HG03175 (cell line): ENCODE measurements around the gene TES.
"Not testable (repeated sequence)": the region's sequence is repeated elsewhere in the genome, so short reads cannot be mapped to it uniquely, and the experiment has no call there.

ENCODE experiments used
- ATAC-seq: cut with Tn5 transposase; IDR thresholded peaks from one replicate; pipeline ENCODE4 v1.9.1; 2021; ENCODE audit warnings: mild to moderate bottlenecking, moderate library complexity; ENCODE audit not compliant: unreplicated experiment

The TES gene

DNA sequence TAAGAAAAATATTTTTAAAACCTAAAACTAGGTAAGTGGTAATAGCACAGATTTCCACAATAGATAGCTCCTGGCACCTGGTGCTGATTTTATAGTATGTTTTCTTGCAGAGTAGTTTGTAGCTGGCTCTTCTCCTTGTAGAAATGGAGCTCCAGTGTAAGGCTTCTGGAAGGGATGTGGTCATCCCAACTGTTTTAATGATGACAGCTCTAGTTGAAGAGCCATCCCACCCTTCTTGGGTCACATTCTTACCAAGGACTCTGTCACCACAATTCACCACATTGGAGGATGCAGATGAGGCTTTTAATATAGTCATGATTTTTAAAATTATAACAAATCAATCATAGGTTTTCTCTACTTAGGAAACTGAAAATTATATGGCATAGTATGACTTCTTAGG lies 31.0 kb downstream of the TES start:
- ATAC-seq, result no peak

DNA sequence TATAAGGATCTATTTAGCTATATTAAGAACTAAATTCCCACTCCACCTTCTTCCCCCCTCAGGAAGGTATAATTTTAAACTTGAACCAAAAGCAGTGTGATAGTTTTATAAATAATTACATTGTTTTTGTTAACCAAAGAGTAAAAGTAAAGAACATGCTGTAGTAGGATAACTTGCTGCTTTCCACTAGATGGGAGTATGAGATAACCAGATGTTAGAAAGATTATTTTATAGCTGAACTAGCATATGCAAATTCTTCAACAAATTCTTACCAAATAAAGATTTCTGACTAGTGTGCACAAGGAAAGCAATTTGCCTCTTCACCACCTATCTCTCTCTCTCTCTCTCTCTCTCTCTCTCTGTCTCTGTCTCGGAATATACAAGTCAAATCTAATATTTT lies 31.8 kb downstream of the TES start:
- no peak for ATAC-seq

DNA sequence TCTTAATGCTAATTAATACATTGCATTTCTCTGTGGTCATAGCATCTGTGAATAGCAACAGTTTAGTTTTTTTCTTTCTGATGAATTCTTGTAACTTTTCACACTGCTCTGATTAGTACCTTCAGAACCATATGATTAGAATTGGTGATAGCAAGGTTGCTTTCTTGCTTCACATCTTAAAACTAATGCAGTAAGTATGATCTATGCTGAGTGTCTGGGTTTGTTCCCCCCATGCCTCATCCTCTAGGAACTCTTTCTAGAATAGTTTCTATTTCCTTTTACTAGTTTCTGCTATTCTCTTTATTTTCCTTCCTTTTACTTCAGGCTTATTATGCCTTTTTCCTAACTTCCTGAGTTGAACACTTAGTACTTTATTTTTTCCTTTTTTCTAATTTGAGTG lies 32.4 kb downstream of the TES start:
- no peak for ATAC-seq

DNA sequence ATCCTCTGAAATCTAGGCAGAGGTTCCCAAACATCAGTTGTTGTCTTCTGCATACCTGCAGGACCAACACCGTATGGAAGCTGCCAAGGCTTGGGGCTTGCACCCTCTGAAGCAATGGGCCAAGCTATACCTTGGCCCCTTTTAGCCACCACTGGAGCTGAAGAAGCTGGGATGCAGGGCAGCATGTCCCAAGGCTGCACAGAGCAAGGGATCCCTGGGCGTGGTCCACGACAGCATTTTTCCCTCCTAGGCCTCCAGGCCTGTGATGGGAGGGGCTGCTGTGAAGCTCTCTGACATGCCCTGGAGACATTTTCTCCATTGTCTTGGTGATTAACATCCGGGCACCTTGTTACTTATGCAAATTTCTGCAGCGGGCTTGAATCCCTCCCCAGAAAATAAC lies 34.5 kb downstream of the TES start:
- not testable (repeated sequence) for ATAC-seq

DNA sequence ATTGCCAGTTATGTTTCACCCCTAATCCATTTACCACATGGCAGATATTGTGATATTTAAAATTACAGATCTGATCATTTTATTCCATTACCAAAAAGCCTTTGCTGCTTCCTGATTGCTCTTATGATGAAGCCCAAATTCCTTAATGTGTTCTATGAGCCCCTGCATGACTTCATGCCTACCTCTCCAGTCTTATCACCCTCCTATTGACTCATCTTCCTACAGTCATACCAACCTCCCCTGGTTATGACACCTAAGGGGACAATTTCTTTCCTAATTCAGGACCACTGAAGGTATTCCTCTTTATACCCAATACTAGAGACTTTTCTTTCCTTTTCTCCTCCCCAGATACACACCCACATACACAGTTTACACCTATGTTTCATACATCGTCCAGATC lies 36.0 kb downstream of the TES start:
- no peak for ATAC-seq

DNA sequence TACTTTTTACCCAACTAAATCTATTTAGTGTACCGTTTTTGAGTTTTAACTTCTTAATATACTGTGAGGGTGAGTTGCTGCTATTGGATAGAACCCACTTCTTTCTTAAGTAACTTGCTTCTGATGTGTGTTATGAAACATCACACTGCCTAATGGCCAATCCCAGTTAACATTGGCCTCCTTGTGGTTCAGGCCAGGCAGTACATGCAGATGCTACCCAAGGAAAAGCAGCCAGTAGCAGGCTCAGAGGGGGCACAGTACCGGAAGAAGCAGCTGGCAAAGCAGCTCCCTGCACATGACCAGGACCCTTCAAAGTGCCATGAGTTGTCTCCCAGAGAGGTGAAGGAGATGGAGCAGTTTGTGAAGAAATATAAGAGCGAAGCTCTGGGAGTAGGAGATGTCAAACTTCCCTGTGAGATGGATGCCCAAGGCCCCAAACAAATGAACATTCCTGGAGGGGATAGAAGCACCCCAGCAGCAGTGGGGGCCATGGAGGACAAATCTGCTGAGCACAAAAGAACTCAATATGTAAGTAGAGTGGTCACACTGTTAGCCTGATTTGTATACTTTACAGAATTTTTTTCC lies 39.7 kb downstream of the TES start:
- peak; percentile 75 for ATAC-seq

DNA sequence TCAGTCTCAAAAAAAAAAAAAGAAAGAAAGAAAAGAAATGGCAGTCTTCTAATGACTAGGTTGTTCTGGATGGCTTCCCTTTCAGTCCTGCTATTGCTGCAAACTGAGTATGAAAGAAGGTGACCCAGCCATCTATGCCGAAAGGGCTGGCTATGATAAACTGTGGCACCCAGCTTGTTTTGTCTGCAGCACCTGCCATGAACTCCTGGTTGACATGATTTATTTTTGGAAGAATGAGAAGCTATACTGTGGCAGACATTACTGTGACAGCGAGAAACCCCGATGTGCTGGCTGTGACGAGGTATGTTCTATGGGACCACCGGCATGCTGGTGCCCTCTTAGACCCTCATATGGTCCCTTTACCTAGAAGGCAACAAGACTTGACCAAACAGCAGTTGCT lies 41.3 kb downstream of the TES start:
- ATAC-seq, result no peak

DNA sequence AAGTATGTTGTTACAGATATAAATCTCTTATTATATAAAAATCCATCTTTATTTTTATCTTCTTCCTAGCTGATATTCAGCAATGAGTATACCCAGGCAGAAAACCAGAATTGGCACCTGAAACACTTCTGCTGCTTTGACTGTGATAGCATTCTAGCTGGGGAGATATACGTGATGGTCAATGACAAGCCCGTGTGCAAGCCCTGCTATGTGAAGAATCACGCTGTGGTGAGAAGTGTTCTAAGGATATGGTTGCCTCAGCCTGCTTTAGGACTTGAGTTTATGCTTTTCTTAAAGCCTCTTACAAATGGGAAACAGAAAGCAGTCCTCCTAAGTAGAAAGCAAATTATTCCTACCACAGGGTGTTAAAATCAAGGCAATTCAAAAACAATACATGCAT lies 41.9 kb downstream of the TES start:
- no peak for ATAC-seq

DNA sequence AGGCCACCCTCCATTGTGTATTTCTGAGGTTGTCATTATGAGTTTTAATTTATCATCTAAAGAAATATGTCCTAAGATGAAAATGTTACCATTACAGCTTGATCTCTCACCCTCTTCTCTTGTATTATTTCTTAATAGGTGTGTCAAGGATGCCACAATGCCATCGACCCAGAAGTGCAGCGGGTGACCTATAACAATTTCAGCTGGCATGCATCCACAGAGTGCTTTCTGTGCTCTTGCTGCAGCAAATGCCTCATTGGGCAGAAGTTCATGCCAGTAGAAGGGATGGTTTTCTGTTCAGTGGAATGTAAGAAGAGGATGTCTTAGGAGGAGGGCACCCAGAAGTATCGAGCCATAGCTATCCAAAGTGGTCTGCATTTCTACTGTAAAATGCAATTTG lies 46.8 kb downstream of the TES start:
- no peak for ATAC-seq

DNA sequence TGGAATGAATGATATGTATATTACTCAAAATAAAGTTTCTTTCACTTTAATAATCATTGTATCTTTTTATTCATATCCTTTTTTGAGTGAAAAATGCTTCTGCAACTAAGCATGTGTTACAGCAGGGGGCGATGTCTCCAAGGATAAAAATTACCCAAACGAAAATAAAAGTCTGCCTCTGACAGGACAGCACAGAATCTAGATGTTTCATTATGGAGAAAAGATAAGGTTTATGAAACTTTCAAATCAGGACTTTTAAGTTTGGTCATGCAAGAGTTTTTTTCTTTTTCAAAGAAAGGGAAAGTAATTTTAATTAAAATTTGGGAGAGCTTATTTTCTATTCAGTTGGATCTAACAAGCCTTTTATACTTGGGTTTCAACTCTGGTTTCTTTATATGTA lies 48.4 kb downstream of the TES start:
- peak; percentile 67 for ATAC-seq

DNA sequence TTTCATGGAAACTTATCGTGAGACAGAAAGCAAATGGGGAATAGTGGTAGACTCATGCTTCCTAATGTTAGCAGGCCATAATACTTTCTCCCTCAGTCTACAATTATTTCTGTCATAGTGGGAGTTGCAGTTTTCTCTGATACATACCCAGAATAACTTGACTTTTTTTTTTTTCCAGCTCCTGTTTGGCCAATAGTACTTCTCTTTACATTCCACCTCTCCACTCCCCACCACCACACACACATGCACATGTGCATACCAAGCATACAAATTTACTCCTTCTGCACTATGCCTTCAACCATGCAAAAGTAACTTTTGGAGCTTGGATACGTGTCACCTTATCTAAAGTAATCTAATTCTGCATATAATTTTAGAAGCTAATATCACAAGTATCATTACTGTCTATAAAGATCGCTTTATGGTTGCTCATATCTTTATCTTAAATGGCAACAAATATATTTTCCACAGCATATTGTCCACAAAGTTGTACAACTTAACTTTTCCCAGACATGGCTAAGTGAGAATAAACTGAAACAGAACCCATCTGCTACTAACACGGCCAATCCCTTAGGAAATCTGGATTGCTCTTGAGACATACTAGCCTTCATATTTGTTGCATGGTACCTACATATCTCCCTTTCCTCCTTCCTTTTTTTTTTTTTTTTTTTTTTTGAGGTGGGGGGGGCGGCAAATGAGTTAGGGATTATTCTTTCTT lies 49.0 kb downstream of the TES start:
- ATAC-seq, result no peak

DNA sequence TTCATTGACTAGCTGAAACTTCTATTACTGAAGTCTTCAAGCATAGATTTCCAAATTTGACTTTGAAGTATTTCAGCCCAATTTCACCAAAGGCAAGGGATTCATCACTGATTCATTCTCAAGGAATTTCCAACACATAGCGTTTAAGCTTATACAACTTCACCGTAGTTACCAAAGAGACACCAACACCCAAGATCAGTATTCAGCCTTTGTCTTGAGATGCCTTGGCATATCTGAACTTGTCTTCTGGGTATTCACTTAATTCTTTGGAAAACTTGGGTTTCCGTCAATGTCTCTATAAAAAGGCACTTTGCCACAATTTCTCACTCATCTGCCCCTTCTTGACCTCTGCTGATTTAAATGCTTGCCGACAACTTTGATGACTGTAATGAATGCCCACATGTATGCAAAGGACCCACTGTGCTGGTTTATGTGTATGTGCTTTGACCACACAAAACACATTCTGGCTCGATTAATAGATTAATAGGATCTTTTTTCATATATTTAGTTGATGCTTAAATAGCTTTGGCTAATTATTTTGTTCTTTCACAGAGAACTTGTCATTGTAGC lies 49.6 kb downstream of the TES start:
- ATAC-seq, result no peak

DNA sequence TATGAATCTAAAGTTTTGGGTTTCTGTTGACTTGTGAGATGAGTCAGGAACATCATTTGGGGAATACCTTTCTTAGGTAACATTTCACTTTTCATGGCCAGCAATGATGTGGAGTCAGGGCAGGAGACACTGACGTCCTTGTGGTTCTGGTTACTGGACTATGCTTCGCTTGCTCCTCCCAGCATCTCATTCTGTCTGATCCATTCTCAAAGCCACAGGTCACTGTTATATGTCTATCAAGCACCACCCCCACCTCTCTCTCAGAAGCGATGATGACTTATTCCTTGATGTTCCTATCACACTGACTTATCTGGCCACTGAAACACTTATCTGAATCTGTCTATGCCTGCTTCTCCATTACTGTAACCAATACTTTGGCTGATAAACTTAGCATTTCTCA lies 51.6 kb downstream of the TES start:
- ATAC-seq, result no peak

DNA sequence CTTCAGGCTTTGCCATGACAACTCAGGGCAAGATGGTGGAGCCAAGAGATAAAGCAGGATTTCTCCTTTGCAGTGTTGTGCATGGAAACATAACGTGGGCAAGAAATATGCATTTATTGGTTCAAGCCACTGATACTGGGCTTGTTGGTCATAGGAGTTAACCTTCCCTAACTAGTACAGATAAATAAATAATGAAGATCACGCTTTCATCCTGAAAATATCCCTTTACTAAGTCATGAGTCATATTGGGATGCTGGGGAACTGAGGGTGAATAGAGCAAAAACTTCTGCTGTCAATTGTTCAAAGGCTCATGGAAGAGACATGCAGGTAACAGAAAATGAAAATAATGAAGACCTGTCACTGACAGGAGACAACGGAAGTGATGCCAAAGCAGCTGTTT lies 55.5 kb downstream of the TES start:
- no peak for ATAC-seq

DNA sequence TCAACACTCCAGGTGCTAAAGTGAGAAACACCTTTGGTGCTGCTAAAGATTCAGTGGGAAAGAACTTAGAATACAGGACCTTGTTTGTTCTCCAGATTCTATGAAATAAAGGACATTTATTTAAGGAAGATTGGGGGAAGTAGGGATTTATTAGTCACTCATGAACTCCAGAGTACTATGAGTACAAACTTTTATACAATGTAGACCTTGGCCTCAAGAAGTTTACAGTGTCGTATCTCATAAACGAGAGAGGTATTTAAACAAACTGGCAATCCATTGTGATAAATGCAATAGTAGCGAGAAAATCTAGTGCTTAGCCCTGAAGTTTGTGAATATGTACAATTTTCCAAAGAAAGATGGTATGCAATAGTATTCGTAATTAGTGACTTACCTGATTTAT lies 59.1 kb downstream of the TES start:
- no peak for ATAC-seq

DNA sequence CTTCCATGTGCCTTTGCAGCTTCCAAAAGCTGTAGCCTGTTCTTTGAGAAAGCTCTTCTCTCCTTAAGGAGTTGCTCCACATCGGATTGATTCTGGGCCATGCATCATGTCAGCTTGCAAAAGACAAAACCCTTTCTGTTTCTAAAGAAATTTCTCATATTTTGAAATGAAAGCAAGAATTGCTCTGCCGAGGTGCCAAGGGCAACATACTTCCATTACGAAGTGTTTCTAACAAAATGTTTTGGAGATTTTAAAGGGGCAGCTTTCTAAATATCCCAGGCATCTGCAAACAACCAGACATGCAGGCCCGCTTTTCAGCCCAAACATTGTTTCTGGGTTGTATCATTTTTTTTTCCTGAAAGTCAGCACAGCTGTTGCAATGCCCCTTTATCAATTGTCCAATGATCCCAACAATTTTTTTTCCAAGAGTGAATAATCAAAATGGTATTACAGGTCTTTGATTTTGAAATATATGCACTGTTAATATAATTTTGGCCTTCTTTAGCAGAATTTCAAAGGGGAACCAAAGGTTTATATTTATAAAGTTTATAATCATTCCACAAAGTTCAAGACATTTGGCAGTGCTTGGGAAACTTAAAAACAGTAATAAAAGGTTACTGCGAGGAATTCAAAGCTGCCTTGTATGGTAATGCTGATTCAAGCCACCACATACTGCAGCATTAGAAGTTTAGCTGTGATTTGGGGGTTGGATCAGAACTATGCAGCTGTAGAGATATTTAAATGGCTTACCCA lies 61.0 kb downstream of the TES start:
- ATAC-seq, result no peak

DNA sequence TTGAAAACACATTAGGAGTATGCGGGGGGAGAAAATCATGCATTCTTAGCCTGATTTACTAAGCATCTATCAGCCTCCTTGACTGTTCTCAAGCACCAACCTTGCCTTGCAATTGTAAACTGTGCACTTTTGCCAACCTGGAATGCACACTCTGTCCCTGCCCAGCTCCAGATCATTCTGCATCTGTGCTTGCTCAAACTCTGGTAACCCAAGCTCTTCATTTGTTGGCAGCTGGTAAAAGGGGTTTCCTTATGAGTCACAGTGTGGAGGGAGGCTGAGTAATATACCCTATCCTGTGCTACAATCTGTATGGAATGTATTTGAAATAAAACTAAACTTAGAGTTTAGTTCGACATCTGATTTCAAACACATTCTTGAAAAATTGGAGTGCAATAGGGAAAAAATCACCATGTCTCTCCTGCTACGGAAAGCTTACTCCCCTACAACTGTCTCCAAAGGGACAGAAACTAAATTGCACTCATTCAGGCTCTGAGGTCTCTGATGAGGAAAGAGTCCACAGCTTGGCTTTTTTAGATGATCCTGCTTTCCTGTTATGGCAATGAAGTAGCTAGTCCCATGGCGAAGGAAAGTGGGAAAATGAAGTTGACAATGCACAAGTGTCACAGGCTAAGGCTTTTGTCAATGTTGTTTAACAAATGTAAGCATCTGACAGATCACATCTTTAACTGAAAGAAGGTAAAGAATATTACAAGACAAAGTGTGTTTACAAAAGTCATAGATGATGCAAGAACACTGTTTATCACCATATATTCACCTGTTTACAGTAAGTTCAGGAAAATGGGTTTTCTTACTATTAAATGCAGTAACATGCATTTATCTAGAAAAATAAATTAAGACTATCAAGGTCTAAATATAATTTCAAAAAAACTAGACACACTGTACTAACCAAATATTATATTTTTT lies 61.9 kb downstream of the TES start:
- no peak for ATAC-seq

DNA sequence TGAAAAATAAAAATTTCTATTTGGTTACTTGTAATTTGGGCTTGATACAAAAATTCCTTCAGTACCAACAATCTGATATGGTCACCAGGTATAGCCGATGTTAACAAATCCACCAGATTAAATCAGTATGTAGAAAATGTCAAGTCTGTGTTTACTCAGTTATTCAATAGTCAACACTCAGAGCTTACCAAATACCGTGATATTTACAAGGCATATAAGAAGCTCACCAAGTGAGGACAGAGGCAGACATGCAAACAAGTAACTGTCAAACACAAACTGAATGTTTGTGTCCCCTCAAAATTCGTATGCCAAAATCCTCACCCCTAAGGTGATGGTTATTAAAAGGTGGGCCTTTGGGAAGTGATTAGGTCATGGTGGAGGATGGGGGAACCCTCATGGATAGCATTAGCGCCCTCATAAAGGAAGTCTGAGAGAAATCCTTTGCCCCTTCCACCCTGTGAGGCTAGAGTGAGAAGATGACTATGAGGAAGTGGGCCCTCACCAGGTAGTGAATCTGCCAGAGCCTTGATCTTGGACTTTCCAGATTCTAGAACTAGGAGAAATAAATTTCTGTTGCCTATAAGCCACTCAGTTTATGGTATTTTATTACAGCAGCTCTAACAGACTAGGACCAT lies 63.1 kb downstream of the TES start:
- ATAC-seq, result no peak

DNA sequence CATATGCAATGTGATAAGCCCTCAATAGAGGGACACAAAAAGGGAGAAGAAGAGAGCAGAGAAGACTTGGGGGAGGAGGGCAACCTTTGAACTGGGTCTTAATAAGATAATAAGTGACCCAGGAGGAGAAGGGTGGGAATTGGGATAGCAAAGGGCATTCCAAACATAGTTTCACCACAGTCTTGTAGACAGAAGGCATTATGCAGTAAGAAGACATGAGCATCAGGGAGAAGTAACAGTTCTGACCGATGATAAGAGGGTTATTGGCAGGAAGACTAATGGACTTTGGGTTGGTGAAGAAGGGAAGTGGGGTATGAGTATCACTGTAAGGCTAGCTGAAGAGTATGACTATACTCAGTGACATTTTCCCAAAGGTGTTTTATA lies 63.6 kb downstream of the TES start:
- ATAC-seq, result no peak

DNA sequence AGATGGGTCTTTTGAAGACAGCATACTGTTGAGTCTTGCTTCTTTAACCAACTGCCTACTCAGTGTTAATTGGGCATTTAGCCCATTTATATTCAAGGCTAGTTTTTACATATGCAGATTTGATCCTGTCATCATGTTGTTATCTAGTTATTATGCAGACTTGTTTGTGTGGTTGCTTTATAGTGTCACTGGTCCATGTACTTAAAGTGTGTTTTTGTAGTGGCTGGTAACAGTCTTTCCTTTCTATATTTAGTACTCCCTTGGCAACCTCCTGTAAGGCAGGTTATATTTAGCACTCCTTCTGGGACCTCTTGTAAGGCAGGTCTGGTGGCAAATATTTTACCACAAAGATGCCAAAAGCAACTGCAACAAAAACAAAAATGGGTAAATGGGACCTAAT lies 66.7 kb downstream of the TES start:
- ATAC-seq, result no peak

DNA sequence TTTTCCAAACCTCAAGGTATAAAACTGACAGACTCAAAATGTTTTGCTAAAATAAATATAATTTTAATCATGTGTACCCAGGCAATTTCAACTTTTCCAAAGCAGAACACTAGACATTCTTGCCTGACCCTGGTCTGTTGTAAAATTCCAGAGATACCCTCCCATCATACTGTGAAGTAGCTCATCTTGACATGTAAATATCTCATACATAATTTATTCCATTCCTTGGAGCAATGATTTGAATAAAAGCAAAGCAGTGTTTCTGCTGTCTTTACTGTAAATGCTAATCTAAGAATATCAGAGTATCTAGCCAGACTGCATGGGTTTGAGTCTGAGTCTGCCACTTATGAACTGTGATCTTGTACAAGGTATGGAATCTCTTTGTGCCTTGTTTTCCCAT lies 68.9 kb downstream of the TES start:
- ATAC-seq, result no peak
